NCI-H2227 (cell line): ENCODE measurements around the gene JAM3.

Source experiments
- DNase-seq: peaks from one replicate; lab custom pipeline; 2025; ENCODE audit not compliant: unreplicated experiment; lab: John Stamatoyannopoulos, UW

The JAM3 gene

DNA sequence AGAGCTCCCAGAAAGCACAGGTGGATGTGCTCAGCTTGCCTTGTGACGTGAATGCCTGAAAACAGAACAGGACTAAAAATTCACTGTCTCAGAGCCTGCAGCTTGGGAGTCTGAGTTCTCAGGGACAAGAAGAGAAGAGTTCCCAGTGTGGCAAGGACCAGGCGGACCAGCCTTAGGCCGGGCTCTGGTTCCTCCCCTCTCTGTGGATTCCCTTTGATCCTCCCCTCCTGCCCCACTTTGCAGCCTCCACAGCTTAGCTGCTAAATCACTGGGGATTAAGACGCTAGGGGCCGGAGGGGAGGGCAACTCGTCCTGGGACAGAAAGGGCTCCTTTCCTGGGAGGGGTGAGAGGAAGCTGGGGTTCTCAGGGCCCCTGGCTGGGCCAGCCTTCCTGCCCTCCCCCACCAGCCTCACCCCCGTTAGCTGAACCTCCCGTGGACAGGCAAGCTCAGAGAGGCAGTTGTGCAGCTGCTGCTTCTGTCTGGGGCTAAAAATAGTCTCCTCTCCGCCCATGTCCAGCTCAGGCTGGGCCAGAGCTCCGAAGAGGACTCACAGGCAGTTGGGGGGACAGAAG, 29.9 kb upstream of the JAM3 start:
- no peak for DNase-seq

DNA sequence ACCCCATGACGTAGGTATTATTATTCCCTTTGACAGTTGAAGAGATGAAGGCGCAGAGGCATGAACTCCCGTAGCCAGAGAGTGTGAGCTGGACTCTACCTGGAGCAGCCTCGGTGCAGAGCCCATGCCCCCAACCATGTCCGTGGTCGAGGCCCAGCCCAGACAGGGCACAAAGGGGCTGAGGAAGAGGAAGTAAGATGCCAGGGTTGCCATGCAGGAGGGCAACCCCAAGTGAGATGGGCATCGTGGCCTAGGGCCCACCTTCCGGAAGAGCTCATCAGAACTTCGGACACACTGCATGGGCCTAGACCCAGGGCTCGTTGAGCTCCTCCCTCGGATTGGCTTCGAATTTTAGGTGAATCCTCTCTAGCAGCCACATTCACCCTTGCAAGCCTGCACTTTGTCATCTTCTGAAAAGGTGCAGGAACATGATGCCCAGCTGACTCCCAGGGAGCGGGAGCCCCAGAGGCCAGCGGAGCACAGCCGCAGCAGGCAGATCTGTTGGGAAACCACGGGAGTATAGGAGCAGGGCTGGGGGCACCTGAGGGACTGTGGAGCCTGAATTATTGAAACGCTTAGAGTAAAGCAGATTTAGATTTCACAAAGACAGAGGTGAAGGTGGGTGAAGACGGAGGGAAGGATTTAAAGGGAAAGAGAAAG, 29.0 kb upstream of the JAM3 start:
- DNase-seq, result no peak

- peak; percentile 38 for DNase-seq
Measured at GRCh38 chr11:134040386-134041302, 28.2 kb upstream of the JAM3 start.

DNA sequence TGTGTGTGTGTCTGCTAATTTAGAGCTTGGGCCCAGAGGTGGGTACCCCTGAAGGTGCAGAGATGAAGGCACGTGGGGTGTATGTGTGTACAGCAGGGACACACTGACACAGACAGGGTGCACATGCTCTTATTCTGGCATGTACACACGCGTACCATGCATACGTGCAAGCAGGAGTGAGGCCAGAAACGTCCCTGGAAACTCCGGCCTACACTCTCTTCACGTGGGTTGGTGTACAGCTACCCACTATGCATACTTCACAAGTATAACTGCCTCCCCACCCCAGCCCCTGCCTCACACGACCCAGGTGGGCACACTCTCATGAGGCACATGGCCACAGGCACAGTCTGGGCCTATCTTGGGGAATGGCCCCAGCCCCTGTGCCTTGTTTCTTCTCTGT, 27.5 kb upstream of the JAM3 start:
- DNase-seq, result no peak

- no peak for DNase-seq
Measured at GRCh38 chr11:134041791-134042696, 26.8 kb upstream of the JAM3 start.

- no peak for DNase-seq
Measured at GRCh38 chr11:134043821-134044420, 25.0 kb upstream of the JAM3 start.

- no peak for DNase-seq
Measured at GRCh38 chr11:134044514-134045284, 24.2 kb upstream of the JAM3 start.

- DNase-seq, result no peak
Measured at GRCh38 chr11:134045799-134046635, 22.9 kb upstream of the JAM3 start.

DNA sequence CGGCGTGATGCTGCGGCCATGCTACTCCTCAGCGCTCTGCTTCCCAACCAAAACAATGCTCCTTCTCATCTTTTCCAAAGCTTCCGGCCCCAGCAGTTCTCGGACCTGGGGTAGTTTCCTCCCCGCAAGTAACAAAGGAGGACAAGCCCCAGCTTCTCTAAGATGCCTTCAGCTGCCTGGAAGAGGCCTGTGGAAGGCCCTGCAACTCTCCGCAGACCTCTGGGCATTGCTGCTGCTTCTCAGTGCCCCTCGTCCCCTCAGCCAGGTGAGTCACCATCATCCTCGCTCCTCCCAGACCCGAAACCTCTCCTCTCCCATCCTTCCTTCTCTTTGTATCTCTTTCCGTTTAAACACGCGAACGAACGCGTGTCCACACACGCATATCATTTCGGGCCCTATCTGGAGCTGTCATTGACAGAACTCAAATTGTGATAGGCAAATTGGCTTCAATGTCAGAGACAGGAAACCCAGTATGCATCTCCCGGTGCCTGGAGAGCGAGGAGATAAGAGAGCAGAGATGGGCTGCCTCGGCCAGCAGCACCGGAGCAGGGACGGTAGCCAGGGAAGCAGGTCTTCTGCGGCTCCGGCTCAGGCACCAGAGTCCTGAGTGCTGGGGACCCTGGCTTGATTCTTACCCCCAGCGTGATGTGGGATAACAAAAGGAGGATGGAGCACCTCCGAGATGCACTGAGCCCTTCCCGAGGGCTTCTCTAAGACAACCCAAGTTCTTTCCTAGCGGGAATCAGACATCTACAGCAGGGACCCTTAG, 22.0 kb upstream of the JAM3 start:
- DNase-seq, result no peak

- DNase-seq, result no peak
Measured at GRCh38 chr11:134047586-134047999, 21.3 kb upstream of the JAM3 start.

DNA sequence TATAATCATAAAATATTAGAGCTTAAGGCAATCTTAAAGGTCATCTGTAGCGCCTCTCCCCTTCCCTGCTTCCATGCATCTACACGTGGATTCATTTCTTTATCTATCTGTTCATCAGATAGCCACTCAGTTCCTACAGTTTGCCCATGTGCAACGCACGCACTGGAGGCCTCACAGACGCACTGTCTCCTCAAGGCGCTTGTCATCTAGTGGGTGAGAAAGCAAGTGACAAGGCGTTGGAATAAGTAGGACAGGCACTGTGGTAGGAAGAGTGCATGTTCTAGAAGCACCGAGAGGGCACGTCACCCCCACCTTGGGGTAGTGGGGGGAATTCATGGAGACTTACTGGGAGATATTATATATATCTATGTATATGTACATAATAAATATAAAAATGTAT, 20.8 kb upstream of the JAM3 start:
- no peak for DNase-seq

DNA sequence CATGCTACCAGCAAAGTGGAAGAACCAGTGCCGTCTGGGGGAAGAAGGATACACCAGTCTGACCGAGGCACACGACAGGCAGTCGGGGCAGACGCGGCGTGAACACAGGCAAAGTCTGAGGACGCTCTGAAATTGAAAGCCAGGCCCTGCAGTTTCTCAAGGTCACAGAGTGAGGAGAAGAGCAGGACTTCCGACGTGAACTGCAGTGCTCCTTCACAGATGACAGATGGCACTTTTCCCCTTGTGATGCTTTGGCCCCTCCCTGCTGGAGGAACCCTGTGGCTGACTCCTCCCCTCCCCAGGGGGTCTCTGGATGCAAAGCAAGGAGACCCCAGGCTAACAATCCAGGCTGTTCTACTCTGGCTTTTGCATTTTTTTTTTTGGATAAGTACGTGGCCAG, 19.6 kb upstream of the JAM3 start:
- no peak for DNase-seq

GRCh38 chr11:134050541-134051383, 18.1 kb upstream of the JAM3 start:
- DNase-seq, result peak; percentile 79

DNA sequence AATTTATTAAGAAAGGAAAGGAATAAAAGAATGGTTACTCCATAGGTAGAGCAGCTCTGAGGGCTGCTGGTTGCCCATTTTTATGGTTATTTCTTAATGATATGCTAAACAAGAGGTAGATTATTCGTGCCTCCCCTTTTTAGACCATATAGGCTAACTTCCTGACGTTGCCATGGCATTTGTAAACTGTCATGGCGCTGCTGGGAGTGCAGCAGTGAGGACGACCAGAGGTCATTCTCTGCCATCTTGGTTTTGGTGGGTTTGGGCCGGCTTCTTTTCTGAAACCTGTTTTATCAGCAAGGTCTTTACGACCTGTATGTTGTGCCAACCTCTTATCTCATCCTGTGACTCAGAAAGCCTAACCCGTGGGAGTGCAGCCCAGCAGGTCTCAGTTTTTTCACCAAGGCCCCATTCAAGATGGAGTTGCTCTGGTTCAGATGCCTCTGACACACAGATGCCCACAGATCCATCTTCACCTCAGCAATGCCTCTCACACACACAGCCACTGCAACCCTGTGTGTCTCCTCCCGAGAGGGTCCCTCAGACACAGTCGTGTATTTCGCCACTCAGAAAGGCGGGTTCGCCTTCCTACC, 16.4 kb upstream of the JAM3 start:
- no peak for DNase-seq

- no peak for DNase-seq
Measured at GRCh38 chr11:134052988-134053945, 15.6 kb upstream of the JAM3 start.

DNA sequence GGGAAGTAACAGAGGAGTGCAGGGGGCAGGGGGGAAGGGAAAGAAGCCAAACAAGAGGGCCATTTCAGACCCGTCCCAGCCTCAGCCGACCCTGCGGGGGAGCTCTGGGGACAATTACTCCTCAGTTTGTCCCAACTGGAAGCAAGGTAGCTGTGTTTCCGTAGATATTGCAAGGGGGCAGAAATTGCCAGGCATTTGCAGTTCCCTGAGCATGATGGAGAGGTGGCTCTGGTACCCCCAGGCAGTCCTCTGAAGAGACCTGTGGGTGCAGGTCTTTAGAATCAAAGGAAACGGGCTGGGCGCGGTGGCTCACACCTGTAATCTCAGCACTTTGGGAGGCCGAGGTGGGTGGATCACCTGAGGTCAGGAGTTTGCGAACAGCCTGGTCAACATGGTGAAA, 13.8 kb upstream of the JAM3 start:
- DNase-seq, result no peak
